T-cell (primary cell): ENCODE data around the gene BARX2. TPM values are rescaled to one million over a fixed set of nuclear protein-coding genes. Genes with fewer than 3 reads are reported as not detected.
"Not testable (repeated sequence)": the region's sequence is repeated elsewhere in the genome, so short reads cannot be mapped to it uniquely, and the experiment has no call there.

Experiments
- ATAC-seq, 4 experiments: fragments of 200-7000 bp in 3 of 4; fragments of 150-1000 bp in 1 of 4; cut with Tn5 transposase; replicated peaks in 1 of 4; 1 replicate in 3 of 4; 2 replicates in 1 of 4; pipeline ENCODE4 v1.10.0; 2021; ENCODE audit warnings: moderate library complexity in 3 of 4, mild to moderate bottlenecking in 2 of 4, moderate number of reproducible peaks in 1 of 4
- CTCF ChIA-PET, 2 donors: fragments of 300-600 bp; sonication (Branson Sonifier 250); formaldehyde crosslinking; loops; one replicate each; lab custom pipeline; 2022; ENCODE audit warnings: antibody characterized with exemption in 2 of 2; lab: Charles Lee
- POLR2A ChIA-PET, 2 donors: fragments of 300-600 bp; sonication (Branson Sonifier 250); formaldehyde crosslinking; loops; one replicate each; lab custom pipeline; 2022; ENCODE audit warnings: antibody characterized with exemption in 2 of 2; lab: Charles Lee
- DNase-seq, 35 experiments: peaks; one replicate each; pipeline versions ENCODE4 v3.0.0 to v3.0.0-alpha.2; 2013 to 2023
- H3K27ac ChIP-seq: one replicate; pipeline ENCODE4 v1.5.1; 2013; ENCODE audit warnings: low read length
- H3K27me3 ChIP-seq, 2 experiments: replicated peaks in 1 of 2; 1 replicate in 1 of 2; 2 replicates in 1 of 2; pipeline versions ENCODE4 v1.6.1 to v1.7.0; 2013; ENCODE audit warnings: low read length in 1 of 2, mixed read lengths in 1 of 2; ENCODE audit not compliant: control insufficient read depth in 2 of 2, insufficient read depth in 2 of 2; ENCODE audit errors: extremely low read depth in 1 of 2
- H3K36me3 ChIP-seq, 2 donors: 1 replicate in 1 of 2; 2 replicates in 1 of 2; pipeline versions ENCODE4 v1.6.1 to v1.7.0; 2013; ENCODE audit warnings: low read length in 1 of 2; ENCODE audit not compliant: control insufficient read depth in 2 of 2, insufficient read depth in 1 of 2; ENCODE audit errors: extremely low read depth in 1 of 2
- H3K4me1 ChIP-seq, 2 experiments: 1 replicate in 1 of 2; 2 replicates in 1 of 2; pipeline versions ENCODE4 v1.6.1 to v1.7.0; 2013; ENCODE audit warnings: low read length in 2 of 2, mixed read lengths in 1 of 2; ENCODE audit not compliant: insufficient read depth in 2 of 2, control insufficient read depth in 1 of 2; ENCODE audit errors: extremely low read depth in 1 of 2
- H3K4me3 ChIP-seq, 2 donors: 1 replicate in 1 of 2; 2 replicates in 1 of 2; pipeline versions ENCODE4 v1.5.1 to v1.7.0; 2013; ENCODE audit warnings: mild to moderate bottlenecking in 2 of 2, low read length in 1 of 2, moderate library complexity in 1 of 2; ENCODE audit not compliant: control insufficient read depth in 1 of 2; ENCODE audit errors: extremely low read depth in 1 of 2
- H3K9me3 ChIP-seq: 2 replicates; pipeline ENCODE4 v1.7.0; 2013
- H3K27ac Mint-ChIP-seq, 2 donors: one replicate each; pipeline ENCODE4 v1.8.0; 2020 to 2021; ENCODE audit warnings: mild to moderate bottlenecking in 2 of 2, mixed read lengths in 2 of 2
- H3K27me3 Mint-ChIP-seq, 2 donors: one replicate each; pipeline ENCODE4 v1.8.0; 2021 to 2022; ENCODE audit warnings: mixed read lengths in 2 of 2
- H3K36me3 Mint-ChIP-seq: one replicate; pipeline ENCODE4 v1.8.0; 2021; ENCODE audit warnings: mixed read lengths
- H3K4me1 Mint-ChIP-seq, 3 donors: one replicate each; pipeline ENCODE4 v1.8.0; 2020 to 2022; ENCODE audit warnings: mixed read lengths in 3 of 3, mild to moderate bottlenecking in 1 of 3
- H3K4me3 Mint-ChIP-seq, 3 donors: one replicate each; pipeline ENCODE4 v1.8.0; 2020 to 2022; ENCODE audit warnings: mild to moderate bottlenecking in 3 of 3, mixed read lengths in 3 of 3, moderate library complexity in 3 of 3
- H3K9me3 Mint-ChIP-seq, 3 donors: one replicate each; pipeline ENCODE4 v1.8.0; 2020 to 2022; ENCODE audit warnings: mixed read lengths in 3 of 3
- WGBS: methylation state at CpG from one replicate; pipeline ENCODE4 v1.1.5; 2013; ENCODE audit warnings: missing lambda C conversion rate; ENCODE audit not compliant: insufficient coverage; 5-methylcytosine and 5-hydroxymethylcytosine counted together
- total RNA-seq, 35 experiments: library from RNA in 6 of 35; stranded (reverse) in 6 of 35; fragments of 120-200 nt in 1 of 35; gene quantifications; one replicate each; pipeline versions ENCODE4 v1.2.1 to v1.2.4 and lab custom pipeline; 2013 to 2026

Gene BARX2
- total RNA-seq, 5 donors from 2014 or later (not counting 1 experiment from before 2014, with no cell fraction given), result not detected

DNA sequence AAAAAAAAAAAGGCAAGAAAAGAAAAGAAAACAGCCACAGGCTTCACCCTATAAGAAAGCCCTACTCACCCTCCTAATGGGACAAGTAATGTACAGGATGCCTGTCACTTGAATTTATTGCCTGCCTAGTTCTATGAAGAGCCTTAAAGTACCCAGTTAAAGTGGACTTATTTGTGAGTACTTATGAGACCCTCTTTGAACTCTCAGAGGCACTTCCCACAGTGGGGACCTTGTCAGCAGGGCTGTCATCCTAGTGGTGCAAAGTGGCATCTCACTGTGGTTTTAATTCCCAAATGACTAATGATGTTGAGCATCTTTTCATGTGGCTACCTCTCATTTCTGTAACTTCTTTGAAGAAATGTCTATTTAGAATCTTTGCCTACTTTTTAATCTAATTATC lies 41.8 kb upstream of the BARX2 start:
- Histone ChIP-seq H3K4me1 (no peaks in the 10 kb centered on the region), H3K27ac (no peak overlapping the region), H3K4me3 (no peak overlapping the region), H3K27me3 (no peaks in the 10 kb centered on the region), H3K9me3 (no peaks in the 10 kb centered on the region), H3K36me3 (no peaks in the 10 kb centered on the region)
- POLR2A ChIA-PET, result interaction anchor here in 1 of 2 donors (0.5 kb wide), 1 partner anchor 482 kb away, joined by 10 read pairs; no protein-coding TSS in a partner anchor
- Mint-ChIP-seq H3K4me3 (no peak overlapping the region), H3K9me3 (no peaks in the 10 kb centered on the region), H3K4me1 (peaks cover 0 to 8% (median 6%) of the 10 kb centered on the region in 3 donors), H3K27me3 (no peaks in the 10 kb centered on the region), H3K27ac (no peak overlapping the region), H3K36me3 (no peaks in the 10 kb centered on the region)
- ATAC-seq (no peak), DNase-seq (no peak)
- CTCF ChIA-PET, result interaction anchor here (0.6 to 1.5 kb wide), 4 partner anchors 183 to 327 kb away, joined by 3 to 5 read pairs (median 5); no protein-coding TSS in a partner anchor

DNA sequence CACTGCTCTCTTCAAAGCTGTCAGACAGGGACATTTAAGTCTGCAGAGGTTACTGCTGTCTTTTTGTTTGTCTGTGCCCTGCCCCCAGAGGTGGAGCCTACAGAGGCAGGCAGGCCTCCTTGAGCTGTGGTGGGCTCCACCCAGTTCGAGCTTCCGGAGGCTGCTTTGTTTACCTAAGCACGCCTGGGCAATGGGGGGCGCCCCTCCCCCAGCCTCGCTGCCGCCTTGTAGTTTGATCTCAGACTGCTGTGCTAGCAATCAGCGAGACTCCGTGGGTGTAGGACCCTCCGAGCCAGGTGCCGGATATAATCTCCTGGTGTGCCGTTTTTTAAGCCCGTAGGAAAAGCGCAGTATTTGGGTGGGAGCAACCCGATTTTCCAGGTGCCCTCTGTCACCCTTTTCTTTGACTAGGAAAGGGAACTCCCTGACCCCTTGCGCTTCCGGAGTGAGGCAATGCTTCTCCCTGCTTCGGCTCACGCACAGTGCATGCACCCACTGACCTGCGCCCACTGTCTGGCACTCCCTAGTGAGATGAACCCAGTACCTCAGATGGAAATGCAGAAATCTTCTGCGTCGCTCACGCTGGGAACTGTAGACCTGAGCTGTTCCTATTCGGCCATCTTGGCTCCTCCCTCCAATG lies 31.2 kb upstream of the BARX2 start:
- H3K36me3 Mint-ChIP-seq, H3K9me3 ChIP-seq, POLR2A ChIA-PET, H3K9me3 Mint-ChIP-seq, H3K27ac ChIP-seq, H3K4me1 ChIP-seq, H3K36me3 ChIP-seq, ATAC-seq, CTCF ChIA-PET, H3K27me3 Mint-ChIP-seq, H3K4me1 Mint-ChIP-seq, H3K4me3 ChIP-seq, H3K27me3 ChIP-seq: not testable (repeated sequence)
- DNase-seq, result peak in 18 of 35 experiments; percentile 25 to 81 (median 53)
- H3K27ac Mint-ChIP-seq, result peak overlapping the region; percentile 59 to 72
- peak overlapping the region in 2 of 3 donors; percentile 34 to 45 for H3K4me3 Mint-ChIP-seq
- WGBS, result 89% methylated on average over 23 of the region's 23 CpGs

DNA sequence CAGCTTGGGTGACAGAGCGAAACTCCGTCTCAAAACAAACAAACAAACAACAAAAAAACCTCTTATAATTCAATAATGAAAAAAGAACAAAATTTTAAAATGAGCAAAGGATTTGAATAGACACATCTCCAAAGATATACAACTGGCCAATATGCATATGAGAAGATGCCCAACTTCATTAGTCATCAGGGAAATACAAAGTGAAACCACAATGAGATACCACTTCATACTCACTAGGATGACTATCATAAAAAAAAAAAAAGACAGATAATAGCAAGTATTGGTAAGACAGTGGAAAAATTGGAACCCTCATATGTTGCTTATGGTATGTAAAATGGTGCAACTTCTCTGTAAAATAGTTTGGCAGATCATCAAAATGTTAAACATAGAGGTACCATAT lies 28.7 kb upstream of the BARX2 start:
- Mint-ChIP-seq H3K36me3 (no peaks in the 10 kb centered on the region), H3K4me1 (peaks cover 0 to 8% (median 8%) of the 10 kb centered on the region in 3 donors), H3K27me3 (peaks cover under 1% of the 10 kb centered on the region in 2 donors), H3K9me3 (peaks cover 0 to 7% (median 0%) of the 10 kb centered on the region in 3 donors), H3K4me3 (no peak overlapping the region), H3K27ac (no peak overlapping the region)
- H3K4me1 ChIP-seq, result no peaks in the 10 kb centered on the region
- no peak for DNase-seq
- peaks cover 0 to 7% of the 10 kb centered on the region in 2 experiments for H3K27me3 ChIP-seq
- ATAC-seq, result no peak
- H3K4me3 ChIP-seq, result no peak overlapping the region
- WGBS, result no CpG with 5 or more reads among the region's 2 CpGs
- CTCF ChIA-PET, result interaction anchor here in 1 of 2 donors (0.8 kb wide), 1 partner anchor 10 kb away, joined by 3 read pairs; no protein-coding TSS in a partner anchor
- H3K27ac ChIP-seq, result no peak overlapping the region
- H3K36me3 ChIP-seq, result no peaks in the 10 kb centered on the region
- no peaks in the 10 kb centered on the region for H3K9me3 ChIP-seq
- POLR2A ChIA-PET, result no interaction called here

DNA sequence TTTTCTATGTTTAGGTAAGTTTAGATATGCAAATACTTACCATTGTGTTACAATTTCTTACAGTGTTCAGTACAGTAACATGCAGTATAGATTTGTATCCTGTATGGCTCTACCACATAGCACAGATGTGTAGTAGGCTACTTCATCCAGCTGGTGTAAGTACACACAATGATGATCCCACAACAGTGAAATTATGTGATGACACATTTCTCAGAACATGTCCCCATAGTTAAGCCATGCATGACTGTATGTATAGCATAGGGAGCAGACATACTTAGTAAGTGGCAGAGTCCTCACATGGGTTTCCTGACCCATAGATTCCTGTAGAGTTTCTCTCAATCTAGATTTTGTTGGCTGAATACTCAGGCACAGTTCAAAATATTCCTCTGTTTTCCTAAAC lies 26.8 kb upstream of the BARX2 start:
- Mint-ChIP-seq H3K27ac (no peak overlapping the region), H3K27me3 (peaks cover 3 to 4% of the 10 kb centered on the region in 2 donors), H3K4me1 (peaks cover 0 to 8% (median 8%) of the 10 kb centered on the region in 3 donors), H3K4me3 (no peak overlapping the region), H3K36me3 (no peaks in the 10 kb centered on the region), H3K9me3 (peaks cover 0 to 7% (median 0%) of the 10 kb centered on the region in 3 donors)
- Histone ChIP-seq H3K27ac (no peak overlapping the region), H3K36me3 (no peaks in the 10 kb centered on the region), H3K9me3 (no peaks in the 10 kb centered on the region), H3K4me1 (no peaks in the 10 kb centered on the region), H3K27me3 (peaks cover 0 to 7% of the 10 kb centered on the region in 2 experiments), H3K4me3 (no peak overlapping the region)
- POLR2A ChIA-PET, result no interaction called here
- CTCF ChIA-PET, result no interaction called here
- peak in 1 of 4 experiments; percentile 37 for ATAC-seq
- no peak for DNase-seq

DNA sequence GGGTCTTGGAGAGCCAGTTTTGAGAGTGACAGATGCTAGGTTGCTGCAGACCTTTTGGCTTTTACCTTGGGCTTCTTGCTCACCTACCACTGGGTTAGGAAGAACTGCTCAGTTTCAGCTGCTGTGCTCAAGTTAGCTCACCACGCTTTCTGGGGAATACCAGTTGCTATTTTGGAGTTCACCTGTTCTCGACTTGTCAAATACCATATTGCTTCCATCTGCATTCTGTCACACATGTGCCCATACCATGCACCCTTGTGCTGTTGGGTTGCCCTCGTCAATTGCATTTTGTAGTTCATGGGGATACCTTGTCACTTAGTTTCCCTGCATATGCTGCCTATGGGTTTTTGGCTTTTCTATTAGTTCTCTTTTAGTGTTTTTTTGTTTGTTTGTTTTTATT lies 23.0 kb upstream of the BARX2 start:
- no peak overlapping the region for H3K4me3 Mint-ChIP-seq
- peaks cover 2 to 3% of the 10 kb centered on the region in 2 experiments for H3K27me3 ChIP-seq
- peaks cover 4 to 7% of the 10 kb centered on the region in 2 donors for H3K27me3 Mint-ChIP-seq
- no peak overlapping the region for H3K27ac Mint-ChIP-seq
- WGBS, result no CpG with 5 or more reads among the region's 3 CpGs
- no peaks in the 10 kb centered on the region for H3K4me1 ChIP-seq
- ATAC-seq, result no peak
- POLR2A ChIA-PET, result no interaction called here
- no peak overlapping the region for H3K4me3 ChIP-seq
- DNase-seq, result no peak
- no peaks in the 10 kb centered on the region for H3K36me3 ChIP-seq
- H3K4me1 Mint-ChIP-seq, result no peaks in the 10 kb centered on the region
- no peaks in the 10 kb centered on the region for H3K36me3 Mint-ChIP-seq
- CTCF ChIA-PET, result interaction anchor here in 1 of 2 donors (0.6 kb wide), 1 partner anchor 27 kb away, joined by 4 read pairs; no protein-coding TSS in a partner anchor
- no peaks in the 10 kb centered on the region for H3K9me3 ChIP-seq
- no peaks in the 10 kb centered on the region for H3K9me3 Mint-ChIP-seq
- H3K27ac ChIP-seq, result no peak overlapping the region

DNA sequence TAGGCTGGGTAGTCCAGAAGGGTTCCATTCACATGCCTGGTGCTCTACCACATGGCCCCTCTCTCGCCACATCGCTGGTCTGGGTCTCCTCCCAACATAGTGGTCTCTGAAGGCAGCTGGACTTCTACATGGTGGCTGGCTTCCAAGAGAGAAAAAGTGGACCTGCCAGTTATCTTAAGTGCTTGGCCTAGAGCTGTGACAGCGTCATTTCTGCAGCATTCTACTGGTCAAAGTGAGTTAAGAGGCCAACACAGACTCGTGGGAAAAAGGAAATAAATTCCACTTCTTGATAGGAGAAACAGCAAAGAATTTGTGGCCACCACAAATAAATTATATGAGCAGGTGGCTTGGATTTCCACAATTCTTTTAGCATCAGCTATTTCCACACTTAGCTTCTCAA lies 21.0 kb upstream of the BARX2 start:
- no peaks in the 10 kb centered on the region for H3K36me3 ChIP-seq
- H3K27ac Mint-ChIP-seq, result no peak overlapping the region
- H3K36me3 Mint-ChIP-seq, result peaks cover 3% of the 10 kb centered on the region
- H3K9me3 ChIP-seq, result peaks cover 2% of the 10 kb centered on the region
- DNase-seq (no peak), ATAC-seq (no peak)
- ChIA-PET CTCF (no interaction called here), POLR2A (no interaction called here)
- H3K27me3 ChIP-seq, result peaks cover 2 to 3% of the 10 kb centered on the region in 2 experiments
- no peak overlapping the region for H3K27ac ChIP-seq
- H3K4me3 ChIP-seq, result no peak overlapping the region
- H3K4me1 Mint-ChIP-seq, result no peaks in the 10 kb centered on the region
- peaks cover 0 to 5% (median 2%) of the 10 kb centered on the region in 3 donors for H3K9me3 Mint-ChIP-seq
- no peaks in the 10 kb centered on the region for H3K4me1 ChIP-seq
- no peak overlapping the region for H3K4me3 Mint-ChIP-seq
- peaks cover 8 to 11% of the 10 kb centered on the region in 2 donors for H3K27me3 Mint-ChIP-seq
- WGBS, result 63% methylated on average over 3 of the region's 4 CpGs
